ENCODE data around the gene GRP.

The GRP gene

GRCh38 chr18:59268127-59268720, 48.3 kb downstream of the GRP start:
- no peak for DNase-seq (ENCODE audit: low spot score)

GRCh38 chr18:59268721-59269562, 49.0 kb downstream of the GRP start:
- DNase-seq (ENCODE audit: low spot score), result peak; percentile 71

GRCh38 chr18:59269563-59270119, 49.7 kb downstream of the GRP start:
- DNase-seq (ENCODE audit: low spot score), result no peak

- DNase-seq (ENCODE audit: low spot score), result no peak
These were observed 50.8 kb downstream of the GRP start for GRCh38 chr18:59270689-59271257.

- DNase-seq (ENCODE audit: low spot score), result no peak
These were observed 51.8 kb downstream of the GRP start for GRCh38 chr18:59271606-59272220.

- DNase-seq (ENCODE audit: low spot score), result peak; percentile 47
These were observed 52.4 kb downstream of the GRP start for GRCh38 chr18:59272221-59272888.

- peak; percentile 81 for DNase-seq (ENCODE audit: low spot score)
These were observed 53.2 kb downstream of the GRP start, which contains the start of gene RAX for GRCh38 chr18:59272891-59273758. RAX (minus strand) TSS chr18:59273454; CDS start chr18:59273206, 248 bp downstream.

- DNase-seq (ENCODE audit: low spot score), result no peak
These were observed 54.0 kb downstream of the GRP start for GRCh38 chr18:59273759-59274532.

GRCh38 chr18:59274533-59274928, 54.6 kb downstream of the GRP start:
- DNase-seq (ENCODE audit: low spot score), result no peak

GRCh38 chr18:59275406-59275949, 55.5 kb downstream of the GRP start:
- DNase-seq (ENCODE audit: low spot score), result no peak

- DNase-seq (ENCODE audit: low spot score), result no peak
These were observed 56.1 kb downstream of the GRP start for GRCh38 chr18:59276047-59276446.

GRCh38 chr18:59278793-59279192, 58.8 kb downstream of the GRP start:
- no peak for DNase-seq (ENCODE audit: low spot score)

GRCh38 chr18:59279193-59279592, 59.2 kb downstream of the GRP start:
- no peak for DNase-seq (ENCODE audit: low spot score)

GRCh38 chr18:59279722-59280121, 59.8 kb downstream of the GRP start:
- DNase-seq (ENCODE audit: low spot score), result no peak
